OCI-LY1 (cell line): ENCODE data around the gene CREG1.

Experiments used
- H2AFZ ChIP-seq: fragments of 200-600 bp; sonication (generic), shearing (Covaris generic); 2 replicates; pipeline ENCODE4 v1.6.0; 2014; ENCODE audit warnings: antibody characterized with exemption, mild to moderate bottlenecking, low read length
- H3F3A ChIP-seq: fragments of 200-600 bp; sonication (generic), shearing (Covaris generic); 2 replicates; pipeline ENCODE4 v1.6.0; 2014; ENCODE audit warnings: mild to moderate bottlenecking, antibody characterized with exemption, low read length, moderate library complexity; ENCODE audit not compliant: insufficient read depth
- H3K27ac ChIP-seq: fragments of 200-600 bp; sonication (generic); 2 replicates; pipeline ENCODE4 v1.5.1; 2014; ENCODE audit warnings: low read length, mixed run types, mild to moderate bottlenecking, low read depth; ENCODE audit not compliant: poor library complexity, severe bottlenecking
- H3K27me3 ChIP-seq: fragments of 200-600 bp; sonication (generic); 2 replicates; pipeline ENCODE4 v1.6.0; 2014; ENCODE audit warnings: antibody characterized with exemption, mild to moderate bottlenecking, low read length, moderate library complexity; ENCODE audit not compliant: insufficient read depth
- H3K36me3 ChIP-seq: fragments of 200-600 bp; sonication (generic); 2 replicates; pipeline ENCODE4 v1.6.1; 2014; ENCODE audit warnings: mild to moderate bottlenecking, antibody characterized with exemption, low read length, moderate library complexity, mixed read lengths; ENCODE audit not compliant: insufficient read depth
- H3K4me1 ChIP-seq: fragments of 200-600 bp; sonication (generic); 2 replicates; pipeline ENCODE4 v1.5.1; 2014; ENCODE audit warnings: mild to moderate bottlenecking, low read length, moderate library complexity; ENCODE audit not compliant: insufficient read depth, severe bottlenecking
- H3K4me2 ChIP-seq: fragments of 200-600 bp; sonication (generic), shearing (Covaris generic); 2 replicates; pipeline ENCODE4 v1.6.1; 2014; ENCODE audit warnings: low read length
- H3K4me3 ChIP-seq: fragments of 200-600 bp; sonication (generic); 2 replicates; pipeline ENCODE4 v1.5.1; 2014; ENCODE audit warnings: low read length, low read depth, mild to moderate bottlenecking, mixed read lengths; ENCODE audit not compliant: poor library complexity, severe bottlenecking
- H3K79me2 ChIP-seq: fragments of 200-600 bp; shearing (Covaris generic); 2 replicates; pipeline ENCODE4 v1.6.1; 2016; ENCODE audit warnings: mixed run types, low read length, mixed read lengths; ENCODE audit not compliant: insufficient read depth
- H3K9ac ChIP-seq: fragments of 200-600 bp; sonication (generic), shearing (Covaris generic); 2 replicates; pipeline ENCODE4 v1.6.1; 2014; ENCODE audit warnings: mild to moderate bottlenecking, low read length, mixed read lengths
- H3K9me2 ChIP-seq: fragments of 200-600 bp; sonication (generic), shearing (Covaris generic); 2 replicates; pipeline ENCODE4 v1.6.1; 2014; ENCODE audit warnings: low read depth, mild to moderate bottlenecking, low read length, mixed read lengths
- H3K9me3 ChIP-seq: fragments of 200-600 bp; shearing (Covaris generic); 2 replicates; pipeline ENCODE4 v1.6.1; 2014; ENCODE audit warnings: low read length, mixed read lengths
- H4K20me1 ChIP-seq: fragments of 200-600 bp; sonication (generic), shearing (Covaris generic); 2 replicates; pipeline ENCODE4 v1.6.0; 2016; ENCODE audit warnings: mild to moderate bottlenecking, low read length; ENCODE audit not compliant: insufficient read depth
- EZH2 ChIP-seq: fragments of 200-600 bp; sonication (generic), shearing (Covaris generic); IDR thresholded peaks from 2 replicates; pipeline ENCODE4 v1.8.0; 2017; ENCODE audit warnings: borderline replicate concordance, mixed run types, mild to moderate bottlenecking, antibody characterized with exemption, low read length, moderate library complexity, mixed read lengths
- TF ChIP-seq, protein P1 (sequence below): fragments of 200-600 bp; sonication (generic), shearing (Covaris generic); IDR thresholded peaks from 2 replicates; pipeline ENCODE4 v1.5.1; 2017; ENCODE audit warnings: mild to moderate bottlenecking, antibody characterized with exemption, low read length, moderate library complexity, mixed read lengths

Gene CREG1

GRCh38 chr1:167502719-167503462, 50.7 kb downstream of the CREG1 start:
- H3K4me1 ChIP-seq, result peaks cover 73% of the 10 kb centered on the region
- H3K79me2 ChIP-seq, result no peaks in the 10 kb centered on the region
- no peak overlapping the region for H3K9ac ChIP-seq
- H3K9me2 ChIP-seq, result no peaks in the 10 kb centered on the region
- no peaks in the 10 kb centered on the region for H3K9me3 ChIP-seq
- H3K27ac ChIP-seq, result peak overlapping the region; percentile 94
- no peak overlapping the region for H2AFZ ChIP-seq
- H3K4me2 ChIP-seq, result no peak overlapping the region
- no peaks in the 10 kb centered on the region for H3K27me3 ChIP-seq
- H3F3A ChIP-seq, result 0 out of 2 replicates have a peak, but pooled peaks cover 6% of the 10 kb centered on the region
- H3K4me3 ChIP-seq, result no peak overlapping the region
- TF ChIP-seq EZH2, result no peak
- TF ChIP-seq, protein P1, sequence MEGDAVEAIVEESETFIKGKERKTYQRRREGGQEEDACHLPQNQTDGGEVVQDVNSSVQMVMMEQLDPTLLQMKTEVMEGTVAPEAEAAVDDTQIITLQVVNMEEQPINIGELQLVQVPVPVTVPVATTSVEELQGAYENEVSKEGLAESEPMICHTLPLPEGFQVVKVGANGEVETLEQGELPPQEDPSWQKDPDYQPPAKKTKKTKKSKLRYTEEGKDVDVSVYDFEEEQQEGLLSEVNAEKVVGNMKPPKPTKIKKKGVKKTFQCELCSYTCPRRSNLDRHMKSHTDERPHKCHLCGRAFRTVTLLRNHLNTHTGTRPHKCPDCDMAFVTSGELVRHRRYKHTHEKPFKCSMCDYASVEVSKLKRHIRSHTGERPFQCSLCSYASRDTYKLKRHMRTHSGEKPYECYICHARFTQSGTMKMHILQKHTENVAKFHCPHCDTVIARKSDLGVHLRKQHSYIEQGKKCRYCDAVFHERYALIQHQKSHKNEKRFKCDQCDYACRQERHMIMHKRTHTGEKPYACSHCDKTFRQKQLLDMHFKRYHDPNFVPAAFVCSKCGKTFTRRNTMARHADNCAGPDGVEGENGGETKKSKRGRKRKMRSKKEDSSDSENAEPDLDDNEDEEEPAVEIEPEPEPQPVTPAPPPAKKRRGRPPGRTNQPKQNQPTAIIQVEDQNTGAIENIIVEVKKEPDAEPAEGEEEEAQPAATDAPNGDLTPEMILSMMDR, result no peak
- H4K20me1 ChIP-seq, result no peaks in the 10 kb centered on the region
- no peaks in the 10 kb centered on the region for H3K36me3 ChIP-seq

DNA sequence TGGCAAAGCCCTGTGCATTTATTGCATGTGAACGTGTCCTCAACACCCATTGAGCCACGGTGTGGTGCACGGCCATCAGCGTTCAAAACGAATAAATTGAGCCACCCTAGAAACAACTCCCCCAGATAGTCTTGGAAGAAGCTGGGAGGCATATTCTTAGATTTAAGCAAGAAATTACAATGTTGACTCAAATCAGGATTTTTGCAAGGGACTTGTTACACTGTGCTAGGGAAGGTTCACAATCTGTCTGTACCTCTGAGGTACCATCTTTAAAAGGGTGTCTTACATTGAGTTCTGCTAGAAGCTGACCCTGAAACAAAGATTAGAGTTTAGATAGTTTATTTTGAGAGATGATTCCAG, 51.4 kb downstream of the CREG1 start:
- Histone ChIP-seq H3K4me3 (peak overlapping the region; percentile 38), H3K27me3 (no peaks in the 10 kb centered on the region), H3K27ac (peak overlapping the region; percentile 94), H3K4me1 (peaks cover 80% of the 10 kb centered on the region), H4K20me1 (no peaks in the 10 kb centered on the region), H3K36me3 (no peaks in the 10 kb centered on the region), H3K79me2 (no peaks in the 10 kb centered on the region), H3K9ac (peak overlapping the region; percentile 53; the same call in 1 of the 2 replicates), H3K4me2 (peak overlapping the region; percentile 57), H2AFZ (no peak overlapping the region), H3K9me2 (no peaks in the 10 kb centered on the region), H3F3A (0 out of 2 replicates have a peak, but pooled peaks cover 6% of the 10 kb centered on the region), H3K9me3 (no peaks in the 10 kb centered on the region)
- TF ChIP-seq, protein P1, result peak; percentile 19; the same call in 1 of the 2 replicates
- no peak for TF ChIP-seq EZH2

DNA sequence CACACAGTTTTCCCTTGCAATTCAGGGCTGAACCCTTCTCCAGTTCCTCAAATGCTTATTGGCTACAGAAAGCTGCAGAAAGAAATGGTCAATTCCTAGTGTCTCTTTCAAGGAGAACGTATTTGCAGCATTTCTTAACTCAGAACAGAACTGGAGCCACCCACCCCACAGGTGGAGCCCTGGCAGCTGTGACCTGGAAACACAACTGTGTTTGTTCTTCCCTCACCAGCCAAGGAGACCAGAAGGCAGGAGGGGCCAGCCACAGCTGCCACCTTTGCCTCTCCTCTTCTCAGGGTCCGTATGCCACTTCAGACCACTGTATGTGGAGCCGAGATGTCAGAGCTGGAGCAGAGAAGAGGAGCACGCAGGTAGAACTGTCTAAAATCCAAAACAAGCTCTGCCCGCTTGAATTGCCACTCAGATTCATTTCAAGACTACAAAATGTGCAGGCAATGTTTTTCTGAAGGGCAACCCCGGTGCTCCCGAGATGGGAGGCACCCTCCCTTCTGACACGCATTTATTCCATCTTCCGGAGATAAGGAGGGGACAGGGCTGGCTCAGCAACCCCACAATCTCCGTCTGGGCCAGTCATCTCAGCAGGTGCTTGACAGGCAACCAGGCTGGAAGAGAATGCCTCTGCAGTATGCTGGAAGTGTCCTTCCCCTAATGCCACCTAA, 51.9 kb downstream of the CREG1 start:
- H3K4me1 ChIP-seq, result peaks cover 86% of the 10 kb centered on the region
- no peaks in the 10 kb centered on the region for H3K27me3 ChIP-seq

More for the DNA sequence above, 51.9 kb downstream of the CREG1 start:
- no peaks in the 10 kb centered on the region for H3K9me2 ChIP-seq
- H3K9ac ChIP-seq, result peak overlapping the region; percentile 53
- no peak overlapping the region for H2AFZ ChIP-seq
- H3K9me3 ChIP-seq, result no peaks in the 10 kb centered on the region
- 0 out of 2 replicates have a peak, but pooled peaks cover 6% of the 10 kb centered on the region for H3F3A ChIP-seq
- H3K4me2 ChIP-seq, result peak overlapping the region; percentile 57
- H4K20me1 ChIP-seq, result no peaks in the 10 kb centered on the region
- H3K79me2 ChIP-seq, result no peaks in the 10 kb centered on the region
- H3K36me3 ChIP-seq, result no peaks in the 10 kb centered on the region
- H3K27ac ChIP-seq, result peak overlapping the region; percentile 94
- H3K4me3 ChIP-seq, result peak overlapping the region; percentile 38
- TF ChIP-seq EZH2, result no peak
- TF ChIP-seq, protein P1, result no peak
